Sciatic nerve (tissue), 2 donors: ENCODE measurements around the gene GRIN1. TPM values are rescaled to one million over a fixed set of nuclear protein-coding genes. Genes with fewer than 3 reads are reported as not detected.
"Not testable (repeated sequence)": the region's sequence is repeated elsewhere in the genome, so short reads cannot be mapped to it uniquely, and the experiment has no call there.

Experiments used
- ATAC-seq: fragments of 200-7000 bp; cut with Tn5 transposase; one replicate; pipeline ENCODE4 v1.9.1; 2020; ENCODE audit warnings: mild to moderate bottlenecking, moderate library complexity
- DNase-seq: peaks from one replicate; pipeline ENCODE4 v3.0.0-alpha.2; 2020; ENCODE audit warnings: low spot score
- intact Hi-C: fragments of 100-400 bp; cut with DNase I; formaldehyde crosslinking; loops from one replicate; pipeline ENCODE4 v1.14.2; 2022
- total RNA-seq: library from RNA; stranded (reverse); fragmentation: NEBNext Ultra II Directional; extraction: Animal tissue kit (Norgen Biotek cat#: 25700); gene quantifications from one replicate; pipeline ENCODE4 v1.2.1, GENCODE V29; 2021
- donor health status: DM: no; HTN: no; CAD: no.
- donor health status: DM: no; HTN: no; CAD: no.

GRIN1 gene
- total RNA-seq, 1 donor from 2014 or later: not detected

DNA sequence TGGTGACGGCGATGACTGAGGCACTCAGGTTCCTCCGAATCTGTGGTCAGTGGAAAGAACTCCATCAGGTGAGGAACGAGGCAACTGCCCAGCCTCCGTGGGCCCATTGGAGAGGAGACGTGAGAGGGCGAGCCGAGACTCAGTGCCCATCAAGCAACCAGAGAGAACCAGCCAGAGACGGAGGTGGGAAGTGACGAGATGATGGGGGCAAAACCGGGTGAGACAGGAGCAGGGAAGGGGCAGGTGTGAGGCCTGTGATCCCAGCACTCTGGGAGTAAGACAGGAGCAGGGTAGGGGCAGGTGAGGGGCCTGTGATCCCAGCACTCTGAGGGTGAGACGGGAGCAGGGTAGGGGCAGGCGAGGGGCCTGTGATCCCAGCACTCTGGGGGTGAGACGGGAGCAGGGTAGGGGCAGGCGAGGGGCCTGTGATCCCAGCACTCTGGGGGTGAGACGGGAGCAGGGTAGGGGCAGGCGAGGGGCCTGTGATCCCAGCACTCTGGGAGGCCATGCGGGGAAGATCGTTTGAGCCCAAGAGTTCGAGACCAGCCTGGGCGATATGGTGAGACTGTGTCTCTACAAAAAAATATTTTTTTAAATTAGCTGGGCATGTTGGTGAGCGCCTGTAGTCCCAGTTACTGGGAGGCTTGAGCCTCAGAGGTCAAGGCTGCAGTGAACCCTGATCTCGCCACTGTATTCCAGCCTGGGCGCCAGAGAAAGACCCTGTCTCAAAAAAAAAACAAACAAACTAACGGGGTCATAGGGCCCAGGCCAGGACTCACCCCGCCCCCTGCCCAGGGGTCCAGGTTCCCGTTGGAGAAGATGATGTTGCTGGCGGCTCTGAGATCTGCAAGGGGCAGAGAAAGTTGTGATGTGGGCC, 27.8 kb upstream of the GRIN1 start:
- ATAC-seq (no peak), DNase-seq (no peak)
- intact Hi-C loops: no loop called here

DNA sequence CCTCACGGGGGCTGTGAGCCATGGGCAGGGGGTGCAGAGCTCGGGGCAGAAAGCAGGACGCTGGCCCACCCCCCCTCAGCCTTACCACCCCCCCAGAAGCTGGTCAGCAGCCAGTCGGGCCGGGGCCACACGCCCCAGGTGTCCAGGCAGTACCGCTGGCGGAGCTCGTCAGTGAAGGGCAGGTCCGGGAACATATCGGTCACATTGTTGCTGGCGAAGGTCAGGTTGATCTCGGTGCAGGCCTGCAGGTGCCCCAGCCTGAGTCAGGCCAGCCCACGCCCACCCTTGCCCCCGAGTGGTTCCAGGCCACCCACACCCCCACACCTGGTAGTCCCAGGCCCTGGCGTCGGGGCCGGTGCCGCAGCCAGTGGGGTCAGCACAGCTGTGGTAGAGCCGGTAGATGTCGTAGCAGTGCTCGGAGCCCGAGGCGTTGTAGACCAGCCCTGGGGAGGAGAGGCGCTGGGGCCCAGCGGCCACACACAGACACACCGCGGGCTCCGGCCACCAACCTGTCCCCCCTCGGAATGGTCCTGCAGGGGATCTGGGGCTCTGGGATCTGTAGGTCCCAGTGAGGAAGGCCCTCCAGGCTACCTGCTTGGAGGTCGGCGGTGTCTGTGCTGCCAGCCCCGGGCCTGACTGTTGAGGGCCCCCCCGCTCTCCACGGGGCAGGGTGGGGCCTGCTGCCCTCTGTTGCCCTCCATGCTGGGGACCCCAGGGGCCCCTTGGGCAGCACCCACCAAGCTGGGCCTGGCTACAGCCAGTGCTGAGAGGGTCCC, 27.0 kb upstream of the GRIN1 start:
- ATAC-seq (no peak), DNase-seq (no peak)
- intact Hi-C loops: no loop called here

- intact Hi-C loops: no loop called here
- no peak for DNase-seq
- no peak for ATAC-seq
Observed at GRCh38 chr9:137112564-137113384, 26.2 kb upstream of the GRIN1 start.

- no peak for ATAC-seq
- intact Hi-C loops: no loop called here
Observed at GRCh38 chr9:137113385-137114159, 25.4 kb upstream of the GRIN1 start.

DNA sequence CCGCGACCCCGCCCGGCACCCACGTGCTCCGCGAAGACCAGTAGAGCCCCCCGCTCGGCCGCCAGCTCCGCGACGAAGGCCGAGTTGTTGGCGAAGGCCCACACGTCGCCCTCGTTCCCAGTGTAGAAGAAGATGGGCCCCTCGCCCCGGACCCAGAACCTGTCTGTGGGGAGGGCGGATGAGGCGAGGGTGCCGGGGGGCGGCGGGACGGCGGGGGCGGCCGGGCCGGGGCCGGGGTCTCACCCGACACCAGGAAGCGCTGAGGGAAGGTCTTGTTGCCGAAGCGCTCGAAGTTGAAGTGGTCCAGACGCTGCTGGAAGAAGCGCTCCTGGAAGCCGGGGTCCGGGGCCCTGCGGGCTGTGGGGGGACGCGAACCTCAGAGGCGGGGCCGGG, 24.7 kb upstream of the GRIN1 start:
- ATAC-seq: no peak
- no peak for DNase-seq
- intact Hi-C loops: no loop called here

More at GRCh38 chr9:137113385-137114159, 25.4 kb upstream of the GRIN1 start:
- no peak for DNase-seq

DNA sequence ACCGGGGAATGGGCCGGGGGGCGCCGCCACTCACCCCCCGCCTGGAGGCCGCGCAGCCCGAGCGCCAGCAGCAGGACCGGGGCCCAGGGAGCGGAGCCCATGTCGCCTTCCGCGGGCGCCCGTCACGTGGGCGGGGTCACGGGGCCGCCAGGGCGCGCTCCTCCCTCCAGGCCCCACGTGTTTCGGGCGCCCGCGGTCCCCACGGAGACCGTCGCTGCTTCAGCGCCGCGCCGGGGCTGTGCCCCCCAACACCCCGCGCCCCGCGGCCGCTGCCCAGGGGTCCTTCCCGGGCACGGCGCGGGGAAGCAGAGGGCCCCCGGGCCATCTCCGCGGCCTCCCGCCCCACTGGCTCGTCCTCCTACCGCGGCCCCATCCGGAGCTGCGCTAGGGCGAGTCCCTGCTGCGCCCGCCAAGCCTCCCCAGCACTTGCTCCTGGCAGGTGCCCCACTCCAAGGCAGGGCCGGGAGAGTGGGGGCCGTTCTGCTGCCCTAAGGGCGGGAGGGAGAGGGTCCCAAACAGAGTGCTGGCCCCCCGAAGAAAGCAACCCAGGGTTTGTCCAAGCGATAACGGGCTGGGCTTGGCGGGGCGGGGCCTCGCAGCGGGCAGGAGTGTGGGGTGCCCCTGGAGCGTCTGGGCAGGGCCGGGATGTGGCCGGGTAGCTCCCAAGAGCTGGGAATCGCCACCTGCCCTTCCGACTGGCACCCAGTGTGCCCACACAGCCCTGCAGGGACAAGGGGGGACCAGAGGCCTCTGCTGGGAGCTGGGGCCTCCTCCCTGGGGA, 24.2 kb upstream of the GRIN1 start, which contains the start of gene DPP7:
Gene DPP7 (minus strand): TSS at position 121 of the 781 bp plus-strand sequence. CDS start 20 bp downstream, at position 101.
- DNase-seq (peak; percentile 86), ATAC-seq (peak; percentile 81)
- intact Hi-C loops: no loop called here

DNA sequence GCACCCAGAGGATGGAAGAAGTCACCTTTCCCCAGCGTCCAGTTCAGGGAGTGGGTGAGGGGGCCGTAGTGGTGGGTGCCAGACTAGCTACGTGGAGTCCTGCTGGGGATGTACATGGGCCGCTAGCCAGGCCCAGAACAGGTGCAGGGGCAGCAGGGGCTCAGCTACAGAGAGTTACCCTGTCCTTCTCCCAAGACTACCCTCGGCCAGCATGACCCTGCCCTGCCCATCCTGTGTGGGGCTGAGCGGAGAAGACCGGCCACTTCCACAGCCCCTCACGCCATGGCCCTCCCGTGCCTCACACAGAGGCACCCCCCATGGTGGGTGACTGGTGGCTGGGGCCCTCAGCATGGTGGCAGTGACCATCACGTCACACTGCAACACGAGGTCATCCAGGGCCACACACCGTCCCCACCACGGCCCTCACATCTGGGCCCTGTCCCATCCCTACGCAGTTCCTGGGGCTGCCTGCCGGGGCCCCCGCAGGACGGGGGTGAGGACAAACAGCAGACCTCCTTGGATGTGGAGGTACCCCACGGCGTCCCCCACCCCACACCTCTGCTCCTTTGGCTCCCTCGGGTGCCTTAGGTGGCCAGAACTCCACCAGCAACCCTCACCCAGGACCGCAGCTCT, 23.4 kb upstream of the GRIN1 start:
- intact Hi-C loops: no loop called here
- ATAC-seq (peak; percentile 10), DNase-seq (no peak)

GRCh38 chr9:137116027-137116507, 22.9 kb upstream of the GRIN1 start:
- intact Hi-C loops: no loop called here
- ATAC-seq (no peak), DNase-seq (no peak)

GRCh38 chr9:137116728-137117127, 22.2 kb upstream of the GRIN1 start:
- DNase-seq (no peak), ATAC-seq (no peak)
- intact Hi-C loops: no loop called here

- DNase-seq (no peak), ATAC-seq (no peak)
- intact Hi-C loops: no loop called here
Observed at GRCh38 chr9:137117269-137117731, 21.7 kb upstream of the GRIN1 start.

DNA sequence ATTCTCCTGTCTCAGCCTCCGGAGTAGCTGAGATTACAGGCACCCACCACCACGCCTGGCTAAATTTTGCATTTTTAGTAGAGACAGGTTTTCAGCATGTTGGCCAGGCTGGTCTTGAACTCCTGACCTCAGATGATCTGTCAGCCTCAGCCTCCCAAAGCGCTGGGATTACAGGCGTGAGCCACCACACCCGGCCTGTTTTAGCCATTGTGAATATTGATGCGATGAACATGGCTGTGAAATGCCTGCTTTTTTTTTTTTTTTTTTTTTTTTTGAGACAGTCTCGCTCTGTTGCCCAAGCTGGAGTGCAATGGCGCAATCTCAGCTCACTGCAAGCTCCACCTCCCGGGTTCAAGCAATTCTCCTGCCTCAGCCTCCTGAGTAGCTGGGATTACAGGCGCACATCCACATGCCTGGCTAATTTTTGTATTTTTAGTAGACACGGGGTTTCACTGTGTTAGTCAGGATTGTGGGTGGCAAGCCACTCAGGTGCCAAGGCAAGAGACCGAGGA, 20.8 kb upstream of the GRIN1 start:
- DNase-seq, ATAC-seq, intact Hi-C loops: not testable (repeated sequence)

GRCh38 chr9:137121927-137122795, 16.8 kb upstream of the GRIN1 start:
- intact Hi-C loops: loop anchor here (5.0 kb wide), 1 partner anchor 110 kb away; the partner anchor contains the start of gene SLC34A3
- DNase-seq, ATAC-seq: not testable (repeated sequence)

GRCh38 chr9:137122796-137123467, 16.0 kb upstream of the GRIN1 start:
- not testable (repeated sequence) for DNase-seq, ATAC-seq
- intact Hi-C loops: loop anchor here (5.0 kb wide), 1 partner anchor 109 kb away; the partner anchor contains the start of gene SLC34A3

DNA sequence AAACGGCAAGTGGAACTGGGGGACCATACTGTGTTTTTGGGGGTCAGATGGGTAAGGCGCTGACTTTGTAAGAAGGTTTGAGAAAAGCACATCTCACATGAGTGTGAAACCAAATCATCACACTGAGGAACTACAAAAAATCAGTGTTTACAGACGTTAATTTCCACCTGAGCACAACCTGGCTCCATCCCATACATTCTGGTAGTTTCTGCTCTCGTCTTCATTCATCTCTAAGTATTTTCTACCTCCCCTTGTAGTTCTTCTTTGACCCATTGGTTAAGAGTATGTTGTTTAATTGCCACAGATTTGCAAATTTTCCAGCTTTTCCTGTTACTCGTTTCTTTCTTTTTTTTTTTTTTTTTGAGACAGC, 15.5 kb upstream of the GRIN1 start:
- ATAC-seq: no peak
- intact Hi-C loops: loop anchor here (5.0 kb wide), 1 partner anchor 109 kb away; the partner anchor contains the start of gene SLC34A3
- no peak for DNase-seq

- not testable (repeated sequence) for DNase-seq, ATAC-seq
- intact Hi-C loops: loop anchor here (5.0 kb wide), 1 partner anchor 108 kb away; the partner anchor contains the start of gene SLC34A3
Observed at GRCh38 chr9:137123952-137124462, 14.9 kb upstream of the GRIN1 start.
